ENCODE data around the gene UFD1.

The UFD1 gene

GRCh38 chr22:19492504-19493174, 13.6 kb upstream of the UFD1 start:
- Histone ChIP-seq H3K27ac (ENCODE audit: poor library complexity, severe bottlenecking) (no peak overlapping the region), H3K4me1 (ENCODE audit: insufficient read depth, poor library complexity, severe bottlenecking) (no peaks in the 10 kb centered on the region), H3K9me3 (ENCODE audit: severe bottlenecking) (no peaks in the 10 kb centered on the region), H3K4me3 (ENCODE audit: severe bottlenecking) (no peak overlapping the region), H3K27me3 (ENCODE audit: insufficient read depth, poor library complexity, severe bottlenecking) (no peaks in the 10 kb centered on the region), H3K36me3 (ENCODE audit: low read depth) (peaks cover 83% of the 10 kb centered on the region)
- DNase-seq (ENCODE audit: low spot score) (no peak), ATAC-seq (ENCODE audit: low read depth) (no peak)
- no peak for TF ChIP-seq CTCF (IDR thresholded peaks at IDR 0.05; ENCODE audit: poor library complexity, severe bottlenecking)

GRCh38 chr22:19490628-19491230, 11.7 kb upstream of the UFD1 start:
- H3K9me3 ChIP-seq (ENCODE audit: severe bottlenecking) = no peaks in the 10 kb centered on the region
- no peak overlapping the region for H3K27ac ChIP-seq (ENCODE audit: poor library complexity, severe bottlenecking)
- no peak for TF ChIP-seq CTCF (IDR thresholded peaks at IDR 0.05; ENCODE audit: poor library complexity, severe bottlenecking)
- no peak for DNase-seq (ENCODE audit: low spot score)
- no peak for ATAC-seq (ENCODE audit: low read depth)
- no peak overlapping the region for H3K4me3 ChIP-seq (ENCODE audit: severe bottlenecking)
- no peaks in the 10 kb centered on the region for H3K4me1 ChIP-seq (ENCODE audit: insufficient read depth, poor library complexity, severe bottlenecking)
- no peaks in the 10 kb centered on the region for H3K27me3 ChIP-seq (ENCODE audit: insufficient read depth, poor library complexity, severe bottlenecking)
- H3K36me3 ChIP-seq (ENCODE audit: low read depth) = peaks cover 77% of the 10 kb centered on the region

- no peaks in the 10 kb centered on the region for H3K9me3 ChIP-seq (ENCODE audit: severe bottlenecking)
- TF ChIP-seq CTCF (IDR thresholded peaks at IDR 0.05; ENCODE audit: poor library complexity, severe bottlenecking) = no peak
- H3K27ac ChIP-seq (ENCODE audit: poor library complexity, severe bottlenecking) = no peak overlapping the region
- no peaks in the 10 kb centered on the region for H3K27me3 ChIP-seq (ENCODE audit: insufficient read depth, poor library complexity, severe bottlenecking)
- H3K36me3 ChIP-seq (ENCODE audit: low read depth) = peaks cover 76% of the 10 kb centered on the region
- no peak overlapping the region for H3K4me3 ChIP-seq (ENCODE audit: severe bottlenecking)
- DNase-seq (ENCODE audit: low spot score) (no peak), ATAC-seq (ENCODE audit: low read depth) (no peak)
- H3K4me1 ChIP-seq (ENCODE audit: insufficient read depth, poor library complexity, severe bottlenecking) = peaks cover under 1% of the 10 kb centered on the region
Observed at GRCh38 chr22:19488884-19489843, 10.2 kb upstream of the UFD1 start.

- Histone ChIP-seq H3K27ac (ENCODE audit: poor library complexity, severe bottlenecking) (no peak overlapping the region), H3K9me3 (ENCODE audit: severe bottlenecking) (no peaks in the 10 kb centered on the region), H3K4me1 (ENCODE audit: insufficient read depth, poor library complexity, severe bottlenecking) (peaks cover 9% of the 10 kb centered on the region), H3K4me3 (ENCODE audit: severe bottlenecking) (no peak overlapping the region), H3K27me3 (ENCODE audit: insufficient read depth, poor library complexity, severe bottlenecking) (no peaks in the 10 kb centered on the region), H3K36me3 (ENCODE audit: low read depth) (peaks cover 80% of the 10 kb centered on the region)
- ATAC-seq (ENCODE audit: low read depth) = no peak
- no peak for DNase-seq (ENCODE audit: low spot score)
- no peak for TF ChIP-seq CTCF (IDR thresholded peaks at IDR 0.05; ENCODE audit: poor library complexity, severe bottlenecking)
Observed at GRCh38 chr22:19488285-19488684, 9.3 kb upstream of the UFD1 start.

Measured in RWPE2 (cell line).